ENCODE data around the gene TAF9B.
"Not testable (repeated sequence)": the region's sequence is repeated elsewhere in the genome, so short reads cannot be mapped to it uniquely, and the experiment has no call there.

Gene TAF9B, protein sequence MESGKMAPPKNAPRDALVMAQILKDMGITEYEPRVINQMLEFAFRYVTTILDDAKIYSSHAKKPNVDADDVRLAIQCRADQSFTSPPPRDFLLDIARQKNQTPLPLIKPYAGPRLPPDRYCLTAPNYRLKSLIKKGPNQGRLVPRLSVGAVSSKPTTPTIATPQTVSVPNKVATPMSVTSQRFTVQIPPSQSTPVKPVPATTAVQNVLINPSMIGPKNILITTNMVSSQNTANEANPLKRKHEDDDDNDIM

DNA sequence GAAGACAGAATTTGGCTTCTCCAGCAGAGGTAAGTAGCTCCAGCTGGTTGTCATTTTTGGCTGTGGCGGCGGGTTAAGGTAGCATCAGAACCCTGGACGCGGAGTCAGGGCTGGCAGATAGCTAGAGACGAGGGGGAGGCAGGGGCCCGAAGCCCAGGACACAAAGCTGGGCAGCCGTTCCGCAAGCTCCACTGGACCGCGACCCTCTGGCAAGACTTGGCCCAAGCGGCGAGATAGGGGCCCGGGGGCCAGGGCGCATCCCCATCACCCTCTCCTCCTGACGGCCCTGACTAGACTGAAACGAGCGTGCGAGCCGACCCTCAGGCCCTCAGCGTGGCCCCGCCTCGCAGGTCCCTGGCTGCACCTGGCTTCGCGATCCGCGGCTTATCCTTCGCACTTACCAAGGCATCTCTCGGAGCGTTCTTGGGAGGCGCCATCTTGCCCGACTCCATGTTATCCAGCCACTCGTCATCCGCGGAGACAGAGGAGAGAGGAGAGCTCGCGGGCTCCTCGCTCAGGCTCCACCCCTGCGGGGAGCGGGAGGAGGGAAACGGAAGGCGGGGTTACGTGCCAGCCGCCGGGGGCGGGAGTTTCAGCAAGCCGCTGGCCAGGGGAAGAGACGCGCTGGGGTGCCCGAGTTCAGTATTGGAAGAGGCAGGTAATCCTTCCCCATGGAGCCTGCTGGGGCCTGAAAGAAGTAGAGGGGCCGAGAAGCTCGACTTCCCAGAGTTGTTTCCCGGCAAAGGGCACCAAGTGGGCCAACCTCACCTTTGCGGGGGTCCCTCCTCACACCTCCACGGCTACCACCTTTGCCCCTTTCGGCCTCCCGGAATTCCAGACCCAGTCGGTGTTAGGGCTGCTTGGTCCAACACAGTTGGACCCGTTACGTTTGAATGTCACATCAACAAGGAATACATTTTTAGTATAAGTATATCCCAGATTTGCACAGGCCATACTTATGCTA lies at the start of gene TAF9B:
TSS of gene TAF9B (minus strand) at position 491 of the 964 bp plus-strand sequence. CDS start at position 452, 39 bp downstream.
- peak; percentile 91 for DNase-seq

DNA sequence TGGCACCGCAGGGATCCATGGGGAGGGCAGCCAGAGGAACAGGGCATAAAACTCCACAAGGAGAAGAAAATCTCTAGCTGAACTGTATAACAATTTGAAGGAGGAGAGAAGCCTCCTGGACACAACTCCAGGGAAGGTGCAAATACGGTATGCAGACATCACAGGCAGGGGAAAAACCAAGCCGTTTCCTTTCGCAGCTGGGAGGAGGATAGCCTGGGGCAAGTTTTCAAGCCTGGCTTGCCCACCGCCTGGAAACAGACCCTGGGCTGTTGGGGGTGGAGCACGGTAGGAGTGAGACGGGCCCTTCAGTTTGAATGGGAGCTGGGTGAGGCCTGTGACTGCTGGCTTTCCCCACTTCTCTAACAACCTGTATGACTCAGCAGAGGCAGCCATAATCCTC lies 43.4 kb upstream of the TAF9B start:
- DNase-seq = no peak

DNA sequence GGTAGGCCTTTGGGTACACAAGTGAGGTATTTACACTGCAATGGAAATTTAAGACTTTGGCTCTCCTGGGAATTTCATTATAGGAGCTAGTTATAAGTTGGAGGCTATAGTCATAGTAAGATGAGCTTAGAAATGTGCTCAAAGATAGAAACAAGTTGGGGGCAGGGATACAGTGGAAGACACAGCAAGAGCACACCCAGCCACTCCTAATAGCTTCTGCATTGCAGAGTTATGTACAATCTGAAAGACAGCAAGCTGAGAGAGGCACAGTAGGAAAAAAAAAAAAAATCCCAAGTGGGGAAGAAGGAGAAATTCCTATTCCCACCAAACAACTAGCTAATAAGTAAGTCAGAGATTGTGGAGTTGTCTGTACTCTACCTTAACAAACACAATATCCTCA lies 41.9 kb upstream of the TAF9B start:
- DNase-seq = no peak

DNA sequence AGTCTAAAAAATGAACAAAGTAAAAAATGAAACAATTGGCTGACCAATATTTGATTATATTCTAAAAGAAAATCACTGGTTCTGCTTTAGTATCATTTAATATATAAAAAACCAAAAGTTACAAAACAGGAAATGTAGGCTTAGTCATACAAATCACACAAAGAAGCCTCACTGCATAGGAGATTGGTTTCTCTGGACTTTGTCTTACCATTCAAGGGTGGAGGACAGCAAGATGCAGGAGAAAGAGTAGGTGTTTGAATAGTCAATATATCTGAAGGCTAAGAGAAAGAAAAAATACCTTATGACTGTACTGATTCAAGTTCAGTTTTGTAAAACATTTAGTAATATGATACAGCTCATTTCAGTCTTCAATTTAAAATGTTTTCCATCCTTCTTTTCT lies 28.6 kb upstream of the TAF9B start:
- DNase-seq = no peak

DNA sequence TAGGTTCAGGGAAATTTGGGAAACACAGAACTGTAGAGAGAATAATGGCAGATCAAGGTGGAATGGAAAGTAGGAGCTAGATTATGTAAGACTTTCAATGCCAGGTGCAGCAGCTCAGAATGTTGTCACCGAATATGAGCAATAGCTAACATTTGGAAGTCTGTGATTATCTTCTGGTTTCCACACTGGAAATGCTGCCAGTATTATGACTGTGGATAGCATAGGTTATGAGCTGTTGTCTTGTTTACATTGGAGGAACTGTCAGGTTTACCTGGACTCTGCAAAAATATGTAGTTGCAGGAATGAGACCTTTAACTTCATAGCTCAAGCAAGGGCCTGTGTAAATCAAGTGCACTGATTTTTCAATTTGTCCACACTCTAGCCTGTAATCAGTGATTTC lies 26.0 kb upstream of the TAF9B start:
- DNase-seq = no peak

DNA sequence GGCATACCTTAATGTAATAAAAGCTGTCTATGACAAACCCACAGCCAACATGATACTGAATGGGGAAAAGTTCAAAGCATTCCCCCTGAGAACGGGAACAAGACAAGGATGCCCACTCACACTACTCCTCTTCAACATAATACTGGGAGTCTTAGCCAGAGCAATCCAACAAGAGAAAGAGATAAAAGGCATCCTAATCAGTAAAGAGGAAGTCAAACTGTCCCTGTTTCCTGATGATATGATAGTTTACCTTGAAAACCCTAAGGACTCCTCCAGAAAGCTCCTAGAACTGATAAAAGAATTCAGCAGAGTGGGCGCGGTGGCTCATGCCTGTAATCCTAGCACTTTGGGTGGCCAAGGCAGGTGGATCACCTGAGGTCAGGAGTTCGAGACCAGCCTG lies 23.7 kb upstream of the TAF9B start:
- DNase-seq = not testable (repeated sequence)

DNA sequence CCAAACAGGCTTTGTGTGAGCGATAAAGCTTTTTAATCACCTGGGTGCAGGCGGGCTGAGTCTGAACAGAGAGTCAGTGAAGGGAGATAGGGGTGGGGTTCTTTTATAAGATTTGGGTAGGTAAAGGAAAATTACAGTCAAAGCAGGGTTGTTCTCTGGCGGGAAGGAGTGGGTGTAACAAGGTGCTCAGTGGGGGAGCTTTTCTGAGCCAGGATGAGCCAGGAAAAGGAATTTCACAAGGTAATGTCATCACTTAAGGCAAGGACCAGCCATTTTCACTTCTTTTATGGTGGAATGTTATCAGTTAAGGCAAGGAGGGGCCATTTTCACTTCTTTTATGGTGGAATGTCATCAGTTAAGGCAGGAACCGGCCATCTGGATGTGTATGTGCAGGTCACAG lies 21.3 kb upstream of the TAF9B start:
- not testable (repeated sequence) for DNase-seq

DNA sequence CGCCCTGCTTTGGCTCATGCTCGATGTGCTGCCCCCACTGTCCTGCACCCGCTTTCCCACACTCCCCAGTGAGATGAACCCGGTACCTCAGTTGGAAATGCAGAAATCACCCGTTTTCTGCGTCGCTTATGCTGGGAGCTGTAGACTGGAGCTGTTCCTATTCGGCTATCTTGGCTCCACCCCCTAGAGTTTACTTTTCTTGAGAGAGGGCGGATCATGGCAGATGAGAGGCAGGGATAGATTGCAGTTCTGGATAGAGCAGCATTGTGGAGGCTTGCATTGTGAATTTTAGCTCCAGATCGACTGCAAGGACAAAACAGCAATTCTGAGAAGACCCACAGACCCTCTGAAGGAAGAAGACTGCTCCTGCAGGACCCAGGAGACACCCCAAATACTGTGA lies 18.4 kb upstream of the TAF9B start:
- DNase-seq = not testable (repeated sequence)

DNA sequence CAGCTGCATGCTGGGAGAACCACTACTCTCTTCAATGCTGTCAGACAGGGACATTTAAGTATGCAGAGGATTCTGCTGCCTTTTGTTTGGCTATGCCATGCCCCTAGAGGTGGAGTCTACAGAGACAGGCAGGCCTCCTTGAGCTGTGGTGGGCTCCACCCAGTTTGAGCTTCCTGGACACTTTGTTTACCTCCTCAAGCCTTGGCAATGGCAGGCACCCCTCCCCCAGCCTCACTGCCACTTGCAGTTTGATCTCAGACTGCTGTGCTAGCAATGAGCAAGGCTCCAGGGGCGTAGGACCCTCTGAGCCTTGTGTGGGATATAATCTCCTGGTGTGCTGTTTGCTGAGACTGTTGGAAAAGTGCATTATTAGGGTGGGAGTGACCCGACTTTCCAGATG lies 17.9 kb upstream of the TAF9B start:
- DNase-seq = not testable (repeated sequence)

DNA sequence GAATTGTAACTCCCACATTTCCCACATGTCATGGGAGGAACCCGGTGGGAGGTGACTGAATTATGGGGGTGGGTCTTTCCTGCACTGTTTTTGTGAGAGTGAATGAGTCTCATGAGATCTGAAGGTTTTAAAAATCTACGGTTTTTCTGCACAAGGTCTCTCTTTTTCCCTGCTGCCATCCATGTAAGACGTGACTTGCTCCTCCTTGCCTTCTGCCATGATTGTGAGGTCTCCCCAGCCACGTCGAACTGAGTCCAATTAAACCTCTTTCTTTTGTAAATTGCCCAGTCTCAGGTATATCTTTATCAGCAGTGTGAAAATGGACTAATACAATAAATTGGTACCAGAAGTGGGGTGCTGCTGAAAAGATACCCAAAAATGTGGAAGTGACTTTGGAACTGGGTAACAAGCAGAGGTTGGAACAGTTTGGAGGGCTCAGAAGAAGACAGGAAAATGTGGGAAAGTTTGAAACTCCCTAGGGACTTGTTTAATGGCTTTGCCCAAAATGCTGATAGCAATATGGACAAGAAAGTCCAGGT lies 7.6 kb upstream of the TAF9B start:
- DNase-seq = not testable (repeated sequence)

DNA sequence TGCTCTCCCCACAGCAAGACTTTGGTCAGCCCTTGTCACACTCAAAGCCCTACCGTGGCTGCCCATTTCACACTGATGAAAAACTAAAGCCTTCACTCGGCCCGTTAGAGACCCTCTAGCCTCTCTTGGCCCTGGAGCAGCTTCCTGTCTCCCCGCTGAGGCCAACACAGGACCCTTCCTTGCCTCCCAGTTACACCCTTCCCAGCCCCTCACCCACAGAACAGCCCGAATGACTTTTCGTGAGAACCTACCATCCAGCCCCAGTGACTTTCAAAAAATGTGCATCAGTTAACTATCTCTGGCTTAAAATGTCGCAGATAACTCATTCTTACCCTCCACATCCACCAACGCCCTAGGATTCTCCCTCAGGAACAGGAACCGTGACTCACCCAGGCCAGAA lies 756 bp upstream of the TAF9B start:
- no peak for DNase-seq

DNA sequence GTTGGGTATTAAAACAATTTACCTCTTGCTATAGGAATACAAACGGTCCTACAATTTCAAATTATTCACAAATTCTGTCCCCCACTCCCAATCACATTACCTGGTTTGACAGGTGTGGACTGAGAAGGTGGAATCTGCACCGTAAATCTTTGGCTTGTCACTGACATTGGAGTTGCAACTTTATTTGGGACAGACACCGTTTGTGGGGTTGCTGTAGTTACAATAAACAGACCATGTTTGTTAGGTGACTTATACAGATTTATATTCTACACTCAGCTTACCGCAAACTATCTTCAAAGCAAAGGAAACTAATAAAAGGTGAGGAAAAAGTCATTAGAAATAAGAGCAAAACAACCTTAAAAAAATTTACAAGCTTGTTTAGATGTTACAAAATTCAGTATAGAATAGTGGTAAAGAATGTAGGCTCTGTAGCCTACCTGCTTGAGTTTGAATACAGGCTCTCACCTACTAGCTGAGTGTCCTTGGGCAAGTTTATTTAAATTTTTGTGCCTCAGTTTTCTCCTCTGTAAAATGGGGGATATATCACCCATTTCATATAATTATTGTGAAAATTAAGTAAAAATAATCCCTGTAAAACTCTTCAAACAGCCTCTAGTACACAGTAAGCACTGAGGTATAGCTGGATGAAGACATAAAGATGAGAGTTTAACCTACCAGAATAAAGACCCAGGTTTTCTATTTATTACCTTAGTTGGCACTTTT lies 6.1 kb downstream of the TAF9B start:
- DNase-seq = no peak

DNA sequence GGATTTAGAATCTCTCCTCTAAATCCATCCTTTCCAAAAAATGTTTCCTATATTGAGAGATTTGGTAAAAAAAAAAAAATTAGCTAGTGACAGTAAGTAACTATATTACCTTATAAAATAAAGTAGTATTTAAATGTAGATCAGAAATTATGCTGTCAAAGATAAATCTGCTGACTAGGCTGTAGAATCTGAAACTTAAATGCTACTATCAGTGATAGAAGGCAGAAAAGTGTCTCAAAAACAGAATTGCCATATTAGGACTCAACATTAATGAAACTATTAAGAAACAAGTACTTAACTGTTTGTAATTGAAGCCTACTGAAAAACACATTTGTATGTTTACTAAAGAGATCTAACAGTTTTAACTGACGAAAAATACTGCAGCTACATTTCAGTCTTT lies 8.3 kb downstream of the TAF9B start:
- DNase-seq = no peak

DNA sequence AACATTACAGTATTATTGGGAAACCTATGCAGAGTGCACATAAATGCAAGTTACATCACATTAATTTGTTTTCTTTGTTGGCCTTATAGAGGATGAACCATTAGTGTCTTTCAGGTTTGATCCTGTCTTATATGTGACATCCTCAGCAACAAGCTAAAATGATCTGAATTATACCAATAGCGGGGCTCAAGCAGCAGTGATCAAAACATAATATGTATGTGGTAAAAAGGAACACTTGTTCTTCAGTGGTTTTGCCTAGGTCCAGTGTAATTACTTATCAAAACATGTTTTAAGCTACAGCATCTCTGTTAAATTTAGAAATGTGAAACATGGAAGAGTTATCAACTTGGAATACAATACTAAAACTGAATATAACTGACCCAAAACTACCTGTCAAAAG lies 9.1 kb downstream of the TAF9B start:
- no peak for DNase-seq

DNA sequence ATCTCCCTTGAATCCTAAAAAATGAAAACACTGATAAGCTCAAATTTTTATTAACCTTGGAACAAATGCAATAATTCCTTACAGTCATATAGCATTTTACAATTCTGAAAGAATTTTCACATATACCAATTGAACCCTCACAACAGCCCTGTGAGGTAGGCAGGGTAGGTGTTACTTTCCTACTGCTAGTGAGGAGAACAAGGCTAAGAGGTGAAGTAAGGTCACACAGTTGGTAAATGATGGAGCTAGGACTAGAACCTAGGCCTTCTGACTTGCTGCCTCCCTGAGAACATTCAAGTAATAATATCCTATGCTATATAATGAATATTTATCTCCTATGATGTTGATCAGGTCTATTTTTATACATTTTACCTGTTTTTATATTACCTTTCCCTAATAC lies 9.7 kb downstream of the TAF9B start:
- DNase-seq = no peak

DNA sequence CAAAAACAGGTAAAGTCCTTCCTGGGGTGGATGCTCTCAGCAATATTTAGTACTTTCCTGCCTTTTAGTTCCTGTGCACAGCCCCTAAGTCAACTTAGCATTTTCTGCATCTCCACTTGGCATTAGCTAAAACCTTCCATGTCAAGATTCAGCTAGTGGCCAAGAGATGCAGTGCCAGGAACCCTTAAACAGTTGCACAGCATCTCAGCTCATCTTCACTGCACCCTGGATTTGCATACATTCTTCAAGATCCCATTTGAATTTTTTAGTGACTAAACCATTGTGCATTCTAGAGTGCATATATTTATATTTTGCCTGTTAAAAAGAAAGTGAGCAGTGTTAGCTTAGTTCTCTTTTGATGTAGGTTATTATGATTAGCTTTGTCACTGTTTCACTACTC lies 13.7 kb downstream of the TAF9B start:
- DNase-seq = not testable (repeated sequence)

DNA sequence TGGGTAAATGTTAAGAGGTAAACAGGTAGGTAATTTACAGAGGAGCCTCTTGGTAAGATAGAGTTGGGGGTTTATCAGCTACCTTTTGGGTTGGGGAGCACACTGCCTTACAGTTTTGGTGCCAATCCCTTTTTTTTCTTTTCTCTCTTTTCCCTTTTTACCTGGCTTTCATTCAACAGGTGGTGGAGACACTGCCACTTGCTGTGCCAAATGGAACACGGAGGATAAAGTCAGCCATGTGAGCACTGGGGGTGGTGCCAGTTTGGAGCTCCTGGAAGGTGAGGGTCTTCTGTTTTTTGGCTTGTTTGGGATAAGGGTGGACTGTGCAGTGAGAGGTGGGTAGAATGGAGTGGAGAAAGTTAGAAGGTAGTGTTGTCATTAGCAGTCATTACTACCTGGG lies 14.3 kb downstream of the TAF9B start:
- DNase-seq = no peak

DNA sequence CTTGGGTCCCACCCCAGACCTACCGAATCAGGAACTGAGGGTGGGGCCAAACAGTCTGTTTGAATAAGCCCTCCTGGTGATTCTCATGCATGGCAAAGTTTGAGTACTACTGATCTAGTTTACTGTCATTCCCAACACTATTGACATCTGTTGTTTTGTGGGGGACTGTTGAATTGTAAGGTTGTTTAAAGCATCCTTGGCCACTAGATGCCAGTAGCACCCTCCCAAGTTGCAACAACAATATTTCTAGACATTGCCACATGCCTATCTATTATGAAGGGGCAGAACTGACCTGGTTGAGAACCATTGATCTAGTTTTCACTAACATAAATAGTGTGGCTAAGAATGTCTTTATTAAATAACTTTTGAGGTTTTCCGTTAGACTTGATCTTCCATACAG lies 15.1 kb downstream of the TAF9B start:
- DNase-seq = no peak

DNA sequence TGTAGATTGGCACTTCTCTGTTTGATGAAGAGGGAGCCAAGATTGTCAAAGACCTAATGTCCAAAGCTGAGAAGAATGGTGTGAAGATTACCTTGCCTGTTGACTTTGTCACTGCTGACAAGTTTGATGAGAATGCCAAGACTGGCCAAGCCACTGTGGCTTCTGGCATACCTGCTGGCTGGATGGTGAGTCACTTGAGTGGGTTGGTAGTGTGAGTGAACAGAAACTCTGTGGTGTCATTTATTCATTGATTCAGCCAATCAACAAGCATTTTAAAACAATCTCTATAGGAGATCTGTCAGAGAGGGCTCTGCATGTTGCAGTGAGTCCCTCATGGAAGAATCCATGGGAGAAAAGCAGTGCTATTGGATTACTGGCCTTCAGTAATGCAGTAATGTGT lies 16.3 kb downstream of the TAF9B start:
- no peak for DNase-seq

DNA sequence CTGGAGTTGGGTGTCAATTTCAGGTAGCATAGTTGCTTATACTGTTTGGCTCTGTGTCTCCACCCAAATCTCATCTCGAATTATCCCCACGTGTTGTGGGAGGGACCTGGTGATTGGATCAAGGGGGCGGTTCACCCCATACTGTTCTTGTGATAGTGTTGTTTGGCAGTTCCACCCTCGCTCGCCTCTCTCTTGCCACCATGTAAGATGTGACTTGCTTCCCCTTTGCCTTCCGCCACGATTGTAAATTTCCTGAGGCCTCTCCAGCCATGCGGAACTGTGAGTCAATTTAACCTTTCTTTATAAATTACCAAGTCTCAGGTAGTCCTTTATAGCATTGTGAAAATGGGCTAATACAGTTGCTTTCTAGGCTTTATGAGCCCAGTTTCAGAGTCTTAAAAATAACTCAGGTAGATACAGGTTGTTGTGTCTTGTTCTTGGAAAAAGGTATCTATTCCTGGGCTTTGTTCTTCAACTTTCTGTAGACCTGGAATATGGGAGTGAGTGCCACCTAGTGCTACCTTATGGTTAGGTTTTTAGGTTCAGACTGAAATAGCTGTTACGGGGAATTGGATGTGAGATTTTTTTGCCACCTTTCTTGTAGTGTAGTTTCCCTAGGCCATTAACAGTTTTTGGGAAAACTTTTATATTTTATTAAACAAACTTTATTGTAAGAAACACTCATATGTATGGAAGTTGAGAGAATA lies 19.8 kb downstream of the TAF9B start:
- DNase-seq = no peak

DNA sequence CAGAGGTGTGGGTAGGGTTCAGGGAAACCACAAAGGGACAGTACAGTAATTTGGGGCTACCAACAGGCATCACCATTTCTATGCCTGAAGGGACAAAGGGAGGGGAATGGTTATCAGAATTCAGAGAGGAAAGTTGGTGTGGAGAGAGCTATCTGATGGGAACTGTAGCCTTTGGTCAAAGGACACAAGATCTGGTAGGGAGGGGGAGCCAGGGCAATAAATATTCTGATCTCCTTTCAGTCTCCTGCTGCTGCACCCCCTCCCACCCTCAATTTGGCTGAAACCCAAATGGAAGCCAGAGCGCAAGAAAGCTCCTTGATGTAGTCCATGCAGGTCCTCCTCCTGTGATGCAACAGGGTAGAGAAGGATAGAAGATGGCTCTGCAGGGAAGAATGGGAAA lies 20.8 kb downstream of the TAF9B start:
- DNase-seq = no peak

DNA sequence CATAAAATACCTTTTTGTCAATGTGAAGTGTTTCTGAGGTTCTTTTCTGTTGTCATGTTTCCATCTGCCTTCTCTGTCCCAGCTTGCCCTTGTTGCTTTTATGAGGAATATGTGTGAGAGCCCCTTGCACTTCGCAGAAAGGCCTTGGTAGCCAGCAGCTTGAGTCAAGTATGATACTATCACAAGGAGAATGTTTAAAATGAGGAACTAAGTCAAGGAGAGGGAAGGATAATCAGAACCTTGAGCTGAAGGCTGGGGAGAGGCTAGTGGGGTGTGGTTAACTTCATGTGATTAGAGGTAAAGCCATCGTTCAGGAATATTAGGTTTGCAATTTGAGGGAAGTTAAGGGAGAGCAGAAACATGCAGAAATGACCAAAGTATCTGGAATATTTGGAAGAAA lies 22.7 kb downstream of the TAF9B start:
- no peak for DNase-seq

DNA sequence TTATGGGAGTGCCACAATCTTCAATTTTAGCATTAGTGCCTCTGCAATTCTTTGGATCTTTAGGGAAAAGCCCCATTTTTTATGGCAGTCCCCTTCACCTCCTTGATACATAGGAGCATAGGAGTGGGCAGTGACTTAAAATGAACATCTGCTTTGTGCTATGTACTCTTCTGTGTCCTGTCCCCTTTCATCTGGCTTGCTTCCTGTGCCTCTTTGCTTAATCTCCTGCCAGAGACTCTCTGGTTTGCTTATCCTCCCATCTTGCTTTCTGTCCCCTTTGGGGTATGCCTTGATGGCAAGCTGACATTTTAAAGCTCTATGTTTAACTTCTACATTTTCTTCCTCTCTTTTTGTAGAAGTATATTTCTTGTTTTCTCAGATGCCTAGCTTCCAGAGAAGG lies 23.1 kb downstream of the TAF9B start:
- no peak for DNase-seq
